Endothelial cell of umbilical vein (primary cell): ENCODE results near the gene GNPDA1. TPM values are rescaled to one million over a fixed set of nuclear protein-coding genes. Genes with fewer than 3 reads are reported as not detected.

Experiments used
- BruUV-seq: library from RNA; stranded (reverse); fragments of 400-500 nt; replicated peaks from 2 replicates; lab custom pipeline; 2021; lab: Mats Ljungman, UMichigan
- CTCF ChIA-PET: fragments of 300-600, 350-600 bp; sonication (Branson Sonifier 250); formaldehyde crosslinking; loops from one replicate; lab custom pipeline; 2021; ENCODE audit warnings: antibody characterized with exemption, inconsistent platforms; lab: Charles Lee
- POLR2A ChIA-PET: fragments of 300-600, 350-600 bp; sonication (Branson Sonifier 250); formaldehyde crosslinking; loops from one replicate; lab custom pipeline; 2021; ENCODE audit warnings: antibody characterized with exemption, inconsistent platforms; lab: Charles Lee
- DNase-seq: peaks from one replicate; pipeline ENCODE4 v3.0.0-alpha.2; 2011; ENCODE audit warnings: low read depth, low spot score
- FAIRE-seq: peaks from 2 replicates; lab custom pipeline; 2011; peaks lifted over from hg19 to GRCh38; lab: Jason Lieb, UNC
- H2AFZ ChIP-seq: 2 replicates; pipeline ENCODE4 v1.6.0; 2012; ENCODE audit warnings: low read depth, low read length, control low read depth, inconsistent platforms
- H3K27ac ChIP-seq: 2 replicates; pipeline ENCODE4 v1.5.1; 2011; ENCODE audit warnings: low read depth, mild to moderate bottlenecking, control low read depth, low read length, moderate library complexity; ENCODE audit not compliant: insufficient read depth
- H3K27me3 ChIP-seq, 2 experiments: 2 replicates each; pipeline versions ENCODE4 v1.6.0 to v1.6.1; 2011; ENCODE audit warnings: low read length in 2 of 2, mixed read lengths in 1 of 2; ENCODE audit not compliant: control insufficient read depth in 2 of 2, insufficient read depth in 2 of 2
- H3K36me3 ChIP-seq, 2 experiments: 2 replicates in 1 of 2; 3 replicates in 1 of 2; pipeline ENCODE4 v1.5.1; 2011; ENCODE audit warnings: low read length in 2 of 2, mild to moderate bottlenecking in 1 of 2, moderate library complexity in 1 of 2; ENCODE audit not compliant: control insufficient read depth in 2 of 2, insufficient read depth in 2 of 2; ENCODE audit errors: extremely low read depth in 1 of 2
- H3K4me1 ChIP-seq: 3 replicates; pipeline ENCODE4 v1.5.1; 2011; ENCODE audit warnings: mild to moderate bottlenecking, low read length; ENCODE audit not compliant: control insufficient read depth, insufficient read depth; ENCODE audit errors: extremely low read depth
- H3K4me2 ChIP-seq: 2 replicates; pipeline ENCODE4 v1.6.1; 2011; ENCODE audit warnings: low read length, control low read depth, mixed read lengths; ENCODE audit not compliant: insufficient read depth
- H3K4me3 ChIP-seq, 3 experiments: fragments of 200-600 bp in 1 of 3; sonication (generic), shearing (Covaris generic) in 1 of 3; replicated peaks in 1 of 3; 2 replicates each; pipeline ENCODE4 v1.5.1; 2011 to 2016; ENCODE audit warnings: control low read depth in 3 of 3, low read length in 3 of 3, mild to moderate bottlenecking in 2 of 3, inconsistent platforms in 1 of 3, low read depth in 1 of 3, moderate library complexity in 1 of 3; ENCODE audit not compliant: insufficient read depth in 1 of 3
- H3K79me2 ChIP-seq: 2 replicates; pipeline ENCODE4 v1.6.0; 2012; ENCODE audit warnings: low read length, inconsistent platforms; ENCODE audit not compliant: control insufficient read depth, insufficient read depth
- H3K9ac ChIP-seq: replicated peaks from 2 replicates; pipeline ENCODE3; 2011; ENCODE audit warnings: low read length, control low read depth; ENCODE audit not compliant: insufficient read depth; ENCODE audit errors: extremely low read depth
- H3K9me1 ChIP-seq: replicated peaks from 3 replicates; pipeline ENCODE4 v1.6.0; 2011; ENCODE audit warnings: mild to moderate bottlenecking, low read length; ENCODE audit not compliant: control insufficient read depth, insufficient read depth; ENCODE audit errors: extremely low read depth
- H3K9me3 ChIP-seq: replicated peaks from 2 replicates; pipeline ENCODE4 v1.5.1; 2012; ENCODE audit warnings: low read length, inconsistent platforms; ENCODE audit not compliant: control insufficient read depth, insufficient read depth
- H4K20me1 ChIP-seq: replicated peaks from 2 replicates; pipeline ENCODE3; 2011; ENCODE audit warnings: mild to moderate bottlenecking, low read length; ENCODE audit not compliant: control insufficient read depth, insufficient read depth; ENCODE audit errors: extremely low read depth
- JUN ChIP-seq: IDR thresholded peaks from 2 replicates; pipeline ENCODE4 v1.6.1; 2011; ENCODE audit warnings: borderline replicate concordance, low read depth; ENCODE audit not compliant: insufficient read length, insufficient read depth
- dilution Hi-C: fragments of 300-500 bp; cut with MboI; formaldehyde crosslinking; loops from one replicate; pipeline ENCODE4 v1.15.0; 2019; ENCODE audit warnings: low sequenced_read_pairs; ENCODE audit not compliant: extremely low pct_ligation_motif_present
- intact Hi-C: fragments of 100-400 bp; cut with micrococcal nuclease; formaldehyde crosslinking; loops from one replicate; pipeline ENCODE4 v1.10.0; 2022
- polyA plus RNA-seq, 4 experiments: library from polyadenylated mRNA; depleted of rRNA in 3 of 4; stranded (reverse) in 3 of 4; unstranded in 1 of 4; fragments of >200 nt; gene quantifications; 2 replicates each; pipeline versions ENCODE4 v1.2.1 to v1.2.3, GENCODE V29; 2011 to 2012; ENCODE audit warnings: missing spikeins in 1 of 4
- total RNA-seq: library from RNA; stranded (reverse); gene quantifications from 2 replicates; pipeline ENCODE4 v1.2.3, GENCODE V29; 2021
- TF ChIP-seq, protein P1 (sequence below), 2 donors: IDR thresholded peaks; 1 replicate in 1 of 2; 2 replicates in 1 of 2; pipeline ENCODE4 v1.5.1; 2011; ENCODE audit warnings: low read length in 2 of 2, mild to moderate bottlenecking in 2 of 2, moderate library complexity in 2 of 2, control low read depth in 1 of 2, inconsistent platforms in 1 of 2, low read depth in 1 of 2; ENCODE audit not compliant: insufficient read depth in 1 of 2; ENCODE audit errors: extremely low read depth in 1 of 2

GNPDA1 gene
- total and polyA plus RNA-seq, 2 donors (not counting 3 experiments of a cell fraction or from before 2014, with no cell fraction given) = 22.5 to 49.3 TPM

DNA sequence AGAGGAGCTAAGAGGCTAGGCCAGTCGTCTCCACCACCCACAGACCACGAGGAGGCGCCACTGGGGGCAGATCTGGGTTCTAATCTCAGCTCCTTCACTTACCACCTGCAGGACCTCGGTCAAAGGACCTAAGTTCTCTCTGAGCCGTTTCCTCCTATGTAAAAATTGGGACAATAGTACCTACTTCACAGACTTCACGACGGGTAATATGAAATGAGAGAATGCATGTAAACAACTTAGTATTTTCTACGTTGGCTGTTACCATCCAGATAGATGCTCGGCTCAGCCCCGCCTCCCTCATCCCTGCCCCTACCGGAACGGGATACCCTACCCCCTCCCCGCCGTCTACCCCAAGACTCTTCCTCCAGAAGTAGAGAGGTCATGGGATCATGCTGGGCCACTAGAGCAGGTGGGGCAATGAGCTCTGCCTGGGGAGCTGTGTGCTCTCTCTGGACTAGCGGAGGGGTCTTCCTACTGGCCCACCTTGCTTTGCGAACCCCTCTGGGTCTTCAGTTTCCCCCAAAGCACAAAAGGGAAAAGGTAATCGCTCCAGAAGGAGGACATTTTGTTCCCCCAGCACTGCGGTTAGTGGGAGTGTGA, 541 bp downstream of the GNPDA1 start:
- Histone ChIP-seq H3K27me3 (no peaks in the 10 kb centered on the region), H2AFZ (peak overlapping the region; percentile 61), H4K20me1 (no peaks in the 10 kb centered on the region), H3K36me3 (no peaks in the 10 kb centered on the region), H3K27ac (peak overlapping the region; percentile 83), H3K9me1 (no peaks in the 10 kb centered on the region), H3K4me1 (peaks cover 45% of the 10 kb centered on the region), H3K4me2 (peak overlapping the region; percentile 76), H3K9ac (peak overlapping the region; percentile 68), H3K9me3 (no peaks in the 10 kb centered on the region), H3K4me3 (peak overlapping the region; percentile 51 to 80 (median 69)), H3K79me2 (no peaks in the 10 kb centered on the region)
- peak; percentile 52 for DNase-seq
- ChIA-PET CTCF (interaction anchor here (0.6 to 10.0 kb wide), 30 partner anchors 9 to 536 kb away, joined by 3 to 122 read pairs (median 5); partner anchors contain the start of genes NDFIP1 and RNF14), POLR2A (interaction anchor here (0.6 kb wide), 1 partner anchor 40 kb away, joined by 11 read pairs; no protein-coding TSS in a partner anchor)
- dilution Hi-C loops (no loop called here), intact Hi-C loops (loop anchor here (1.0 to 10.0 kb wide), 6 partner anchors 9 to 343 kb away; partner anchors contain the start of genes ARAP3 and SPRY4)
- FAIRE-seq = no peak
- TSS peak; percentile 52 for BruUV-seq
- TF ChIP-seq, protein P1, sequence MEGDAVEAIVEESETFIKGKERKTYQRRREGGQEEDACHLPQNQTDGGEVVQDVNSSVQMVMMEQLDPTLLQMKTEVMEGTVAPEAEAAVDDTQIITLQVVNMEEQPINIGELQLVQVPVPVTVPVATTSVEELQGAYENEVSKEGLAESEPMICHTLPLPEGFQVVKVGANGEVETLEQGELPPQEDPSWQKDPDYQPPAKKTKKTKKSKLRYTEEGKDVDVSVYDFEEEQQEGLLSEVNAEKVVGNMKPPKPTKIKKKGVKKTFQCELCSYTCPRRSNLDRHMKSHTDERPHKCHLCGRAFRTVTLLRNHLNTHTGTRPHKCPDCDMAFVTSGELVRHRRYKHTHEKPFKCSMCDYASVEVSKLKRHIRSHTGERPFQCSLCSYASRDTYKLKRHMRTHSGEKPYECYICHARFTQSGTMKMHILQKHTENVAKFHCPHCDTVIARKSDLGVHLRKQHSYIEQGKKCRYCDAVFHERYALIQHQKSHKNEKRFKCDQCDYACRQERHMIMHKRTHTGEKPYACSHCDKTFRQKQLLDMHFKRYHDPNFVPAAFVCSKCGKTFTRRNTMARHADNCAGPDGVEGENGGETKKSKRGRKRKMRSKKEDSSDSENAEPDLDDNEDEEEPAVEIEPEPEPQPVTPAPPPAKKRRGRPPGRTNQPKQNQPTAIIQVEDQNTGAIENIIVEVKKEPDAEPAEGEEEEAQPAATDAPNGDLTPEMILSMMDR (IDR thresholded peaks at IDR 0.05; ENCODE audit: extremely low read depth in 1 of 2, insufficient read depth in 1 of 2, low read depth in 1 of 2, low read length in 2 of 2) = peak; percentile 53 to 68
- TF ChIP-seq JUN = no peak
